IPS-18c (cell line): ENCODE data around the gene C20orf173.

Experiments used
- H3K4me3 ChIP-seq: 2 replicates; pipeline ENCODE4 v1.7.0; 2013; ENCODE audit warnings: low read depth, mild to moderate bottlenecking, low read length, moderate library complexity; ENCODE audit not compliant: insufficient read depth
- H3K9me3 ChIP-seq: one replicate; pipeline ENCODE4 v1.6.1; 2013; ENCODE audit warnings: mild to moderate bottlenecking, low read length, moderate library complexity; ENCODE audit not compliant: control insufficient read depth, insufficient read depth

C20orf173 gene

GRCh38 chr20:35529552-35529951, at the start of gene C20orf173:
Gene C20orf173 (minus strand): TSS chr20:35529652. CDS start chr20:35529373, 279 bp downstream.
- Histone ChIP-seq H3K9me3 (peaks cover 2% of the 10 kb centered on the region), H3K4me3 (no peak within 1 kb of the TSS)

GRCh38 chr20:35579196-35579595, 49.7 kb upstream of the C20orf173 start:
- Histone ChIP-seq H3K9me3 (no peaks in the 10 kb centered on the region), H3K4me3 (no peak overlapping the region)

GRCh38 chr20:35578469-35578868, 49.0 kb upstream of the C20orf173 start:
- peaks cover 2% of the 10 kb centered on the region for H3K9me3 ChIP-seq
- H3K4me3 ChIP-seq = no peak overlapping the region

GRCh38 chr20:35576816-35577215, 47.4 kb upstream of the C20orf173 start:
- Histone ChIP-seq H3K4me3 (no peak overlapping the region), H3K9me3 (peaks cover 2% of the 10 kb centered on the region)

GRCh38 chr20:35575958-35576357, 46.5 kb upstream of the C20orf173 start:
- Histone ChIP-seq H3K9me3 (peaks cover 4% of the 10 kb centered on the region), H3K4me3 (no peak overlapping the region)

GRCh38 chr20:35572838-35573237, 43.4 kb upstream of the C20orf173 start:
- Histone ChIP-seq H3K9me3 (peaks cover 4% of the 10 kb centered on the region), H3K4me3 (no peak overlapping the region)

- Histone ChIP-seq H3K9me3 (peaks cover 4% of the 10 kb centered on the region), H3K4me3 (no peak overlapping the region)
Observed at GRCh38 chr20:35571555-35571954, 42.1 kb upstream of the C20orf173 start.

- H3K9me3 ChIP-seq = peaks cover 3% of the 10 kb centered on the region
- no peak overlapping the region for H3K4me3 ChIP-seq
Observed at GRCh38 chr20:35568645-35569044, 39.2 kb upstream of the C20orf173 start.

- Histone ChIP-seq H3K4me3 (no peak overlapping the region), H3K9me3 (peaks cover 2% of the 10 kb centered on the region)
Observed at GRCh38 chr20:35564905-35565304, 35.5 kb upstream of the C20orf173 start.

- H3K4me3 ChIP-seq = no peak overlapping the region
Observed at GRCh38 chr20:35563834-35564233, 34.4 kb upstream of the C20orf173 start.

GRCh38 chr20:35562541-35563110, 33.2 kb upstream of the C20orf173 start:
- H3K4me3 ChIP-seq = no peak overlapping the region
- peaks cover 2% of the 10 kb centered on the region for H3K9me3 ChIP-seq

More at GRCh38 chr20:35563834-35564233, 34.4 kb upstream of the C20orf173 start:
- peaks cover 2% of the 10 kb centered on the region for H3K9me3 ChIP-seq

GRCh38 chr20:35561671-35562070, 32.2 kb upstream of the C20orf173 start:
- Histone ChIP-seq H3K9me3 (peaks cover 2% of the 10 kb centered on the region), H3K4me3 (no peak overlapping the region)

GRCh38 chr20:35561268-35561667, 31.8 kb upstream of the C20orf173 start:
- H3K4me3 ChIP-seq = no peak overlapping the region
- H3K9me3 ChIP-seq = peaks cover 2% of the 10 kb centered on the region

GRCh38 chr20:35560541-35560940, 31.1 kb upstream of the C20orf173 start:
- Histone ChIP-seq H3K4me3 (no peak overlapping the region), H3K9me3 (peaks cover 2% of the 10 kb centered on the region)

GRCh38 chr20:35560105-35560511, 30.7 kb upstream of the C20orf173 start:
- Histone ChIP-seq H3K4me3 (no peak overlapping the region), H3K9me3 (peaks cover 2% of the 10 kb centered on the region)

GRCh38 chr20:35559042-35559693, 29.7 kb upstream of the C20orf173 start:
- H3K4me3 ChIP-seq = no peak overlapping the region
- H3K9me3 ChIP-seq = peaks cover 2% of the 10 kb centered on the region

GRCh38 chr20:35558451-35558850, 29.0 kb upstream of the C20orf173 start:
- H3K4me3 ChIP-seq = no peak overlapping the region

GRCh38 chr20:35556871-35557270, 27.4 kb upstream of the C20orf173 start:
- Histone ChIP-seq H3K9me3 (no peaks in the 10 kb centered on the region), H3K4me3 (no peak overlapping the region)

More at GRCh38 chr20:35558451-35558850, 29.0 kb upstream of the C20orf173 start:
- H3K9me3 ChIP-seq = peaks cover 2% of the 10 kb centered on the region
